ENCODE results near the gene CUL2.

CUL2 gene

GRCh38 chr10:35070521-35070920 lies 19.6 kb downstream of the CUL2 start:
- TF ChIP-seq ZNF830 (tag by site-specific recombination; IDR thresholded peaks at IDR 0.05; ENCODE audit: low read depth) = no peak
- no peak for TF ChIP-seq MEIS1 (CRISPR knock-in tag; IDR thresholded peaks at IDR 0.05; ENCODE audit: borderline replicate concordance)
- no peak for TF ChIP-seq ZNF174 (tag by site-specific recombination; IDR thresholded peaks at IDR 0.05)
- no peak for TF ChIP-seq ZNF324 (tag by site-specific recombination; IDR thresholded peaks at IDR 0.05)
- no peak for TF ChIP-seq ZNF777 (tag by site-specific recombination; IDR thresholded peaks at IDR 0.05; ENCODE audit: borderline replicate concordance)
- no peak for TF ChIP-seq HOXD13 (CRISPR knock-in tag; IDR thresholded peaks at IDR 0.05; ENCODE audit: borderline replicate concordance)
- TF ChIP-seq YY1 (tag by site-specific recombination; IDR thresholded peaks at IDR 0.05) = no peak
- TF ChIP-seq ZNF398 (tag by site-specific recombination; IDR thresholded peaks at IDR 0.05) = no peak
- TF ChIP-seq ZNF555 (tag by site-specific recombination; conservative IDR thresholded peaks at IDR 0.05) = no peak
- no peak for TF ChIP-seq ZNF792 (tag by site-specific recombination; IDR thresholded peaks at IDR 0.05)
- CTCF ChIA-PET = interaction anchor here (0.7 kb wide), 1 partner anchor 1008 kb away, joined by 4 read pairs; no protein-coding TSS in a partner anchor
- no peaks in the 10 kb centered on the region for H3K4me1 ChIP-seq (ENCODE audit: control insufficient read depth, insufficient read depth, low read length)
- peaks cover 13 to 22% of the 10 kb centered on the region in 2 experiments; a peak in 2 of 3 replicates for H3K36me3 ChIP-seq (ENCODE audit: control insufficient read depth in 2 of 2, insufficient read depth in 1 of 2, low read length in 2 of 2)
- no peaks in the 10 kb centered on the region for H3K9me3 ChIP-seq (ENCODE audit: control insufficient read depth, insufficient read depth, low read depth, low read length)
- no peak overlapping the region for H3K27ac ChIP-seq (ENCODE audit: extremely low read depth, low read depth, low read length)
- H3K4me3 ChIP-seq (ENCODE audit: low read depth, low read length) = no peak overlapping the region
- POLR2A ChIA-PET = no interaction called here

GRCh38 chr10:35063837-35064454 lies 26.2 kb downstream of the CUL2 start:
- TF ChIP-seq ZNF449 (tag by site-specific recombination; IDR thresholded peaks at IDR 0.05) (no peak), MEIS1 (CRISPR knock-in tag; IDR thresholded peaks at IDR 0.05; ENCODE audit: borderline replicate concordance) (no peak), ZNF571 (tag by site-specific recombination; IDR thresholded peaks at IDR 0.05) (no peak), SP3 (tag by site-specific recombination; IDR thresholded peaks at IDR 0.05) (no peak), PRDM10 (tag by site-specific recombination; IDR thresholded peaks at IDR 0.05) (no peak), IKZF3 (tag by site-specific recombination; IDR thresholded peaks at IDR 0.05) (no peak), ZNF48 (tag by site-specific recombination; IDR thresholded peaks at IDR 0.05) (no peak), GFI1B (tag by site-specific recombination; IDR thresholded peaks at IDR 0.05) (no peak), ZNF132 (tag by site-specific recombination; IDR thresholded peaks at IDR 0.05; ENCODE audit: borderline replicate concordance) (no peak), ZNF19 (tag by site-specific recombination; IDR thresholded peaks at IDR 0.05; ENCODE audit: low read depth) (no peak), CTCF (tag by site-specific recombination; IDR thresholded peaks at IDR 0.05) (no peak), ZNF776 (tag by site-specific recombination; IDR thresholded peaks at IDR 0.05; ENCODE audit: borderline replicate concordance) (no peak)
- H3K9me3 ChIP-seq (ENCODE audit: control insufficient read depth, insufficient read depth, low read depth, low read length) = no peaks in the 10 kb centered on the region
- no peak overlapping the region for H3K27ac ChIP-seq (ENCODE audit: extremely low read depth, low read depth, low read length)
- H3K4me1 ChIP-seq (ENCODE audit: control insufficient read depth, insufficient read depth, low read length) = no peaks in the 10 kb centered on the region
- no peak overlapping the region for H3K4me3 ChIP-seq (ENCODE audit: low read depth, low read length)
- peaks cover 39 to 46% of the 10 kb centered on the region in 2 experiments for H3K36me3 ChIP-seq (ENCODE audit: control insufficient read depth in 2 of 2, insufficient read depth in 1 of 2, low read length in 2 of 2)
- POLR2A ChIA-PET = interaction anchor here (0.8 kb wide), 1 partner anchor 9 kb away, joined by 4 read pairs; no protein-coding TSS in a partner anchor
- CTCF ChIA-PET = interaction anchor here (0.6 kb wide), 1 partner anchor 60 kb away, joined by 3 read pairs; no protein-coding TSS in a partner anchor

Data from HEK293 (cell line).